Gastroesophageal sphincter (tissue), 3 donors: Measurements from ENCODE around the gene ENHO.

Source experiments
- POLR2AphosphoS5 ChIP-seq: sonication (generic); formaldehyde crosslinking; IDR thresholded peaks from one replicate; pipeline ENCODE4 v1.6.1; 2017; ENCODE audit warnings: antibody characterized with exemption
- TF ChIP-seq, protein P1 (sequence below), 4 experiments: fragments of 200-600 bp in 2 of 4; fragments of 450-650 bp in 2 of 4; sonication (generic) in 1 of 4; IDR thresholded peaks; one replicate each; pipeline ENCODE4 v1.5.1; 2017 to 2019; ENCODE audit warnings: antibody characterized with exemption in 4 of 4, mild to moderate bottlenecking in 2 of 4, moderate library complexity in 2 of 4

DNA sequence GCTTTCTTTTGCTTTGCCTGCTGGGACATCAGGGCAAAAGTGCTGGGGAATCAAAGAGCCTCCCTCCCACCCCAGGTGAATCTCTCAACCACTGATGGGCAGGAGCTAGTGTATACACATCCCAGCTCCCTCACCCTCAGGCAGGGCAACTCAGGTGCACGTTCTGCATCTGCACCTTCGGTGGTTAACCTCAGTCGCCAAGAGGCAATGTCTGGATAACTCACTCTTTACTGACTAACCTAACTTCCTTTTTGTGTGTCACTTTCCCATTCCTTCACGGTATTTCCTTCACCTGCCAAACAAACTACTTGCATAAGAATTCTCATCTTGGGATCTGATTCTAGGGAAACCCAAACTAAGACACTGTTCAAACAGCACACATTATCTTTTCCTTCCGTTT, 40.5 kb upstream of the ENHO start:
- TF ChIP-seq POLR2AphosphoS5 = no peak
- TF ChIP-seq, protein P1, sequence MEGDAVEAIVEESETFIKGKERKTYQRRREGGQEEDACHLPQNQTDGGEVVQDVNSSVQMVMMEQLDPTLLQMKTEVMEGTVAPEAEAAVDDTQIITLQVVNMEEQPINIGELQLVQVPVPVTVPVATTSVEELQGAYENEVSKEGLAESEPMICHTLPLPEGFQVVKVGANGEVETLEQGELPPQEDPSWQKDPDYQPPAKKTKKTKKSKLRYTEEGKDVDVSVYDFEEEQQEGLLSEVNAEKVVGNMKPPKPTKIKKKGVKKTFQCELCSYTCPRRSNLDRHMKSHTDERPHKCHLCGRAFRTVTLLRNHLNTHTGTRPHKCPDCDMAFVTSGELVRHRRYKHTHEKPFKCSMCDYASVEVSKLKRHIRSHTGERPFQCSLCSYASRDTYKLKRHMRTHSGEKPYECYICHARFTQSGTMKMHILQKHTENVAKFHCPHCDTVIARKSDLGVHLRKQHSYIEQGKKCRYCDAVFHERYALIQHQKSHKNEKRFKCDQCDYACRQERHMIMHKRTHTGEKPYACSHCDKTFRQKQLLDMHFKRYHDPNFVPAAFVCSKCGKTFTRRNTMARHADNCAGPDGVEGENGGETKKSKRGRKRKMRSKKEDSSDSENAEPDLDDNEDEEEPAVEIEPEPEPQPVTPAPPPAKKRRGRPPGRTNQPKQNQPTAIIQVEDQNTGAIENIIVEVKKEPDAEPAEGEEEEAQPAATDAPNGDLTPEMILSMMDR (IDR thresholded peaks at IDR 0.05) = no peak
